ENCODE results near the gene HMCN1. TPM values are rescaled to one million over a fixed set of nuclear protein-coding genes. Genes with fewer than 3 reads are reported as not detected.

Gene HMCN1
- total RNA-seq, 3 donors from 2014 or later, result 2.0 to 8.6 (median 3.4) TPM

DNA sequence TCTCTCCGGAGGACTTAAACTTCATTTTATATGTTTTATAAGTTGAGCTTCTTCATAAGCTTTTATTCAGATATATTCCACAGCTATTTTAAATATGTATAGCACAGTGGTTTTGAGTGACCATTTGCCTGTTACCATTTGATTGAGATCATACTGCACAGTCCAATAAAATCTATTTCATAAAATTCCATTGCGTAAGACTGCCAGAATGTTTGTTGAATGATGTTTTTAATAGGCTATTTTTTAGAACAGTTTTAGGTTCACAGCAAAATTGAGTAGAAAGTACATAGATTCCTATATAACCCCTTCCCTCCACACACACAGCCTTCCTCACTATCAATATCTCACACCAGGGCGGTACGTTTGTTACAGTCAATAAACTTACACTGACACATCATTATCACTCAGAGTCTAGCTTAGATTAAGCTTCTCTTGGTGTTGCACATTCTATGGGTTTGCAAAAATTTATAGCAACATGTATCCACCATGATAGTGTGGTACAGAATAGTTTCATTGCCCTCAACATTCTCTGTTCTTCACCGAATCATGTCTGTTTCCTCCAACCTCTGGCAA lies 433.0 kb downstream of the HMCN1 start:
- DNase-seq (no peak), ATAC-seq (no peak)
- Histone ChIP-seq H3K36me3 (ENCODE audit: low read depth) (no peaks in the 10 kb centered on the region), H3K4me1 (ENCODE audit: low read depth) (no peaks in the 10 kb centered on the region), H3K9me3 (no peaks in the 10 kb centered on the region), H3K4me3 (no peak overlapping the region)
- intact Hi-C loops (cut with DNase I, micrococcal nuclease), result no loop called here
- TF ChIP-seq, protein P1, sequence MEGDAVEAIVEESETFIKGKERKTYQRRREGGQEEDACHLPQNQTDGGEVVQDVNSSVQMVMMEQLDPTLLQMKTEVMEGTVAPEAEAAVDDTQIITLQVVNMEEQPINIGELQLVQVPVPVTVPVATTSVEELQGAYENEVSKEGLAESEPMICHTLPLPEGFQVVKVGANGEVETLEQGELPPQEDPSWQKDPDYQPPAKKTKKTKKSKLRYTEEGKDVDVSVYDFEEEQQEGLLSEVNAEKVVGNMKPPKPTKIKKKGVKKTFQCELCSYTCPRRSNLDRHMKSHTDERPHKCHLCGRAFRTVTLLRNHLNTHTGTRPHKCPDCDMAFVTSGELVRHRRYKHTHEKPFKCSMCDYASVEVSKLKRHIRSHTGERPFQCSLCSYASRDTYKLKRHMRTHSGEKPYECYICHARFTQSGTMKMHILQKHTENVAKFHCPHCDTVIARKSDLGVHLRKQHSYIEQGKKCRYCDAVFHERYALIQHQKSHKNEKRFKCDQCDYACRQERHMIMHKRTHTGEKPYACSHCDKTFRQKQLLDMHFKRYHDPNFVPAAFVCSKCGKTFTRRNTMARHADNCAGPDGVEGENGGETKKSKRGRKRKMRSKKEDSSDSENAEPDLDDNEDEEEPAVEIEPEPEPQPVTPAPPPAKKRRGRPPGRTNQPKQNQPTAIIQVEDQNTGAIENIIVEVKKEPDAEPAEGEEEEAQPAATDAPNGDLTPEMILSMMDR (IDR thresholded peaks at IDR 0.05), result no peak

DNA sequence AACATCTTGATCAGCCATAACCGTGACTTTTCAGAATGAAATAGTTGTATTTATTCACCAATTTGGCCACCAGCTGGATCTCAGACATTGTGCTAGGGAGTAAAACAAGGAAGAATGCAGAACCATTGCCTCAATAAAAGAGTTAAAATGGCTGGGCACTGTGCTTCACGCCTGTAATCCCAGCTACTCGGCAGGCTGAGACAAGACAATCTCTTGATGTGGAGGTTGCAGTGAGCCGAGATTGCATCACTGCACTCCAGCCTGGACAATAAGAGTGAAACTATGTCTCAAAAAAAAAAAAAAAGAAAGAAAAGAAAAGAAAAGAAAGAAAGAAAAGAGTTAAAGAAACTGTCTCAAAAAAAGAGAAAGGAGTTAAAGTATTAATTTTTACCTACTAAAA lies 441.4 kb downstream of the HMCN1 start:
- ATAC-seq, result no peak
- Histone ChIP-seq H3K36me3 (ENCODE audit: low read depth) (no peaks in the 10 kb centered on the region), H3K4me1 (ENCODE audit: low read depth) (no peaks in the 10 kb centered on the region), H3K4me3 (no peak overlapping the region), H3K9me3 (no peaks in the 10 kb centered on the region)
- intact Hi-C loops (cut with DNase I, micrococcal nuclease), result no loop called here
- no peak for DNase-seq
- TF ChIP-seq, protein P1 (IDR thresholded peaks at IDR 0.05), result no peak

- no peak for DNase-seq
- TF ChIP-seq, protein P1 (IDR thresholded peaks at IDR 0.05), result no peak
- no peaks in the 10 kb centered on the region for H3K36me3 ChIP-seq (ENCODE audit: low read depth)
- ATAC-seq, result no peak
- H3K4me3 ChIP-seq, result no peak overlapping the region
- H3K9me3 ChIP-seq, result no peaks in the 10 kb centered on the region
- no peaks in the 10 kb centered on the region for H3K4me1 ChIP-seq (ENCODE audit: low read depth)
- intact Hi-C loops (cut with DNase I, micrococcal nuclease), result no loop called here
Observed at GRCh38 chr1:186178426-186179043, 444.3 kb downstream of the HMCN1 start.

GRCh38 chr1:186179231-186179630 lies 445.0 kb downstream of the HMCN1 start:
- ATAC-seq, result no peak
- TF ChIP-seq, protein P1 (IDR thresholded peaks at IDR 0.05), result no peak
- Histone ChIP-seq H3K9me3 (no peaks in the 10 kb centered on the region), H3K4me3 (no peak overlapping the region), H3K4me1 (ENCODE audit: low read depth) (no peaks in the 10 kb centered on the region), H3K36me3 (ENCODE audit: low read depth) (no peaks in the 10 kb centered on the region)
- DNase-seq, result no peak
- intact Hi-C loops (cut with DNase I, micrococcal nuclease), result no loop called here

DNA sequence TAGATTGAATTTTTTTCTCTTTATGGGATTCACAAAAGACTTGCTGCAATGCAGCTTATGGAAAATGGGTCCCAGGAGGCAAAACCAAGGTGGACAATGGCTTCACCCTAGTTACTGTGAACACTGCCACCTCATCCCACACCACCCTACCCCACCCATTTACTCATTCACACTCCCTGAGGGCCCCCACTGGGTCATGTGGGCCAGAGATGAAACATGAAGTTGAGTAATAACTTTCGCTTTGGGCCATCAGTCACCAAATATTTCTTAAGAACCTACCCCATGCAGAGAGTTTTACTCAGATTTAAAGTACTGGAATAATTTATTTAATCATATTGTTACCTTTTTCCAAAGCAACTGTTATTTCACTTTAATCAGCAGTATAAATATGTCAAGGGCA lies 449.0 kb downstream of the HMCN1 start:
- DNase-seq, result no peak
- Histone ChIP-seq H3K4me3 (no peak overlapping the region), H3K9me3 (no peaks in the 10 kb centered on the region), H3K36me3 (ENCODE audit: low read depth) (no peaks in the 10 kb centered on the region), H3K4me1 (ENCODE audit: low read depth) (no peaks in the 10 kb centered on the region)
- intact Hi-C loops (cut with DNase I, micrococcal nuclease), result no loop called here
- ATAC-seq, result no peak
- TF ChIP-seq, protein P1 (IDR thresholded peaks at IDR 0.05), result no peak

Data from mucosa of descending colon (tissue), 3 donors.